ENCODE results near the gene SEZ6L2.
A peak's percentile ranks its signal among the peaks of the same experiment; 100 is the strongest.
"Not testable (repeated sequence)": the region's sequence is repeated elsewhere in the genome, so short reads cannot be mapped to it uniquely, and the experiment has no call there.

Gene SEZ6L2

DNA sequence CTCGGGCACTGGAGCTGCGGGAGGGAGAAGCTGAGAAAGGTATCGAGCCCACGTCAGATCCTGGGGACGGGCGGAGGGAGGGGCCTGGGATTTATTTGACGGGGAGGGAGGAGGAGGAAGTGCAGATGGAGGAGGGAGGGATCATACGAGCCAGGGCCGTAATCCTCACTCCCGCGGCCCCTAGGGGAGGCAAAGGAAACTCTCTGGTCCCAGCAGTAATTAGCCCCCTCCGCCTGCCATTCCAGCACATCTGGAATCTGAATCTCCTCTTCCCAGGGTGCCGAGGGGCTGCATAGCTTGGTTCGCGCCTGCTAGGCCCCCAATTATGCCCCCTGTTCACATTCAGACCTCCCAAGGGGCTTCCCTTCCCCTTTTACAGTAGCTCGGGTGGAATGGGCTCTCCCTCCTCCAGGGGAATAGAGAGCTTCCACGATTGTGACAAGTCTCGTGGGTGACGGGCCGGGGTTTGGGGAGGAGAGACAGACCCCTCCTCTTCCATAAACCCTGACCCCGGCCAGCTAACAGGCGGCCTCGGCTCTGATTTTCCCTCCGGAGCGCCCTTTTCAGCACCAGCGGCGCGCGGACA is at the start of gene SEZ6L2:
Gene SEZ6L2 (minus strand): TSS at position 35 of the 586 bp plus-strand sequence. CDS start 531 bp downstream, outside the sequence.
- DNase-seq (ENCODE audit: low read depth): peak; percentile 61

DNA sequence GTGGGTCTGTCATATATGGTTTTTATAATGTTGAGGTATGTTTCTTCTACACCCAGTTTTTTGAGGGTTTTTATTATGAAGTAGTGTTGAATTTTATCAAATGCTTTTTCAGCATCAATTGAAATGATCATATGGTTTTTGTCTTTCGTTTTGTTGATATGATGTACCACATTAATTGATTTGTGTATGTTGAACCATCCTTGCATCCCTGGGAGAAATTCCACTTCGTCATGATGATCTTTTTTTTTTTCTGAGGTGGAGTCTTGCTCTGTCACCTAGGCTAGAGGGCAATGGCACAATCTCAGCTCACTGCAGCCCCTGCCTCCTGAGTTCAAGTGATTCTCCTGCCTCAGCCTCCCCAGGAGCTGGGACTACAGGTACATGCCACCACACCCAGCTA is 48.5 kb upstream of the SEZ6L2 start:
- DNase-seq (ENCODE audit: low read depth): no peak

DNA sequence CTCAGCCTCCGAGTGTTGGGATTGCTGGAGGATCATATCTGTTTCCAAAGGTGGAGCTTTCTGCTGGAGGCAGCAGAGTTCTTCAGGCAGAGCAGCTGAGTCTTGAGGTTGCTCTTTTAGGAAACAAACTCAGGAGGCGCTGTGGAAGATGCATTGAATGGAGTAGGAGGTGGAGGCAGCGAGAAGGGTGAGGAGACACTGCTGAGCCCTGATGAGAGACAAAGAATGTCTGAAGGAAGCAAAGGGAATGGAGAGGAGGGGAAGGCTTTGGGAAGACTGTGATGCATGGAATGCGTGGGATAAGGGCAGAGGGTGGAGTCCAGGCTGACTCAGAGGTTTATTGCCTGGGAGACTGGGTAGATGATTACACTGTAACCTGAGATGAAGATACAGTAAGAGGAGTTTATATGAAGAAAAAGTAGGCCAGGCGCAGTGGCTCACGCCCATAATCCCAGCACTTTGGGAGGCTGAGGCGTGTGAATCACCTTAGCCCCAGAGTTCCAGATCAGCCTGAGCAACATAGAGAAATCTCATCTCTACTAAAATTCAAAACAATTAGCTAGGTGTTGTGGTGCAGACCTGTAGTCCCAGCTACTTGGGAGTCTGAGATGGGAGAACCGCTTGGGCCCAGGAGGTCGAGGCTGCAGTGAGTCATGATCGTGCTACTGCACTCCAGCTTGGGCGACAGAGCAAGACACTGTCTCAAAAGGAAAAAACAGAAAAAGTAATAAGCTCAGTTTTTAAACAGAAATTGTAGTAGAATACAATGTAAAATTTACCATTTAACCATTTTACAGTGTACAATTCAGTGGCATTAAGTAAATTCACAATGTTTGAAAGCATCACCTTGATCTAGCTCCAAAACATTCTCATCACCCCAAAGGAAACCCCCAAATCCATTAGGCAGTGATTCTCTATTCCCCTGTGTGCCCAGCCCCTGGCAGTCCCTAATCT is 44.8 kb upstream of the SEZ6L2 start:
- no peak for DNase-seq (ENCODE audit: low read depth)

DNA sequence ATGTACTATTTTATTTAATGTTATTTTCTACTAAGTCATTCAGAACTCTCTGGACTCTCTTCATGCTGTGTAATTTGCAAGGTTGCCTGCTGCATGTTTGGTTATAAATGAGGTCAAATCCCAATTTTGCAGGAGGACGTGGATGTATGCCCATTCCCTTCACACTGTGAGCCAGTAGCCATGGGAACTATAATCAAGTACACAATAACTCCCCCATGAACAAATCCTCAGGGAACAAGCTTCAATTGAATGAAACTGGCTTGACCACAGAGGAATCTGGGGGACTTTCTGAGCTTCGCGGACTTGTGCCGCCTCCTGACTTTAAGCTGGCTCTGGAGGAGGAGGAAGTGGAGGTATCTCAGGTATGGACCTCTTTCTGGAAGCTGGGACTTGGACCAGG is 41.3 kb upstream of the SEZ6L2 start:
- DNase-seq (ENCODE audit: low read depth): no peak

DNA sequence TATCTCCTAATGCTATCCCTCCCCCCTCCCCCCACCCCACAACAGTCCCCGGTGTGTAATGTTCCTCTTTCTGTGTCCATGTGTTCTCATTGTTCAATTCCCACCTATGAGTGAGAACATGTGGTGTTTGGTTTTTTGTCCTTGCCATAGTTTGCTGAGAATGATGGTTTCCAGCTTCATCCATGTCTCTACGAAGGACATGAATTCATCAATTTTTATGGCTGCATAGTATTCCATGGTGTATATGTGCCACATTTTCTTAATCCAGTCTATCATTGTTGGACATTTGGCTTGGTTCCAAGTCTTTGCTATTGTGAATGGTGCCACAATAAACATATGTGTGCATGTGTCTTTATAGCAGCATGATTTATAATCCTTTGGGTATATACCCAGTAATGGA is 32.4 kb upstream of the SEZ6L2 start:
- not testable (repeated sequence) for DNase-seq (ENCODE audit: low read depth)

DNA sequence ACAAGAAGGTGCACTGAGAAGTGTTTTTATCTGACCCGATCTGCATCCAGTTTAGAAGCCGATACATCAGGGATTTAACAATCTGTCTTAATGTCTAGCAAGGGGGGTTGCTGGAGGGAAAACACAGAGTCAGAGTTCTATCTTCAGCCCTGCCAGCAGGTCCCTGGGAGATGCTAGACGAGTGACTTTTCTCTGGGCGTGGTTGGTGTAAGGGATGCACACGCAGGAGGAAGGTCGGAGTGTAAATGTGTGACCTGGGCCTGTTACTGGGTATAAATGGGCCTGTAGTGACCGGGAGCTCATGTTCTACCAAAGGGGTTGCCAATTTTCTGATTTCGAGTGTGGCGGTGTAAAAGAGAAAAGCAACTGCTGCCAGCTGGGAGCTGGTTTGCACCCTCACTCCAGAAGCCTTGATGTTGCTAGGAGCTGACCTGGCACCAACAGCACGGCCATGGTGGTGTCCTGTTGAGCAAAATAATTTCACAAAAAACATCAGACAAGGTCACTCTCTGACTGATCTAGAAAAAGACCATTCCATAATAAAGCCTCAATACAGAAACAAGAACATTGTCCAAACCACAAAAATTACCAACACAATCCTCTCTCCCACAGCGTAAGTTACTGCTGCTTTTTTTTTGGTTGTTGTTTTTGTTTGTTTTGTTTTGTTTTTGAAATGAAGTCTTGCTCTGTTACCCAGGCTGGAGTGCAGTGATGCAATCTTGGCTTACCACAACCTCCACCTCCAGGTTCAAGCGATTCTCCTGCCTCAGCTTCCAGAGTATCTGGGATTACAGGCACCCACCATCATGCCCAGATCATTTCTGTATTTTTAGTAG is 27.9 kb upstream of the SEZ6L2 start:
- no peak for DNase-seq (ENCODE audit: low read depth)

DNA sequence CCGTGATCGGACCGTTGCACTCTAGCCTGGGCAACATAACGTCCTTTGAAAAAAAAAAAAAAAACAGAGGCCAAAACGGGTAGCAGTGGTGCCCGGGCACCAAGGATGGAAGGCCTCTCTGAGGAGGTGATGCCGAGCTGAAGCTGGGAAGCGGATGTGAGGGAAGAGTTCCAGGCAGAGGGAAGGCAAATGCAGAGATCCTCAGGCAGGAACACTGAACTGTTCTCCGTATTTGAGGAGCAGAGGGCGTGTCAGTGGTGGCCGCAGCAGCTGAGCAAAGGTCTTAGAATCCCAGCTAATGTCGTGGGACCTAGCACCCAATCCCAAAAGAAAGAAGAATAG is 27.3 kb upstream of the SEZ6L2 start:
- no peak for DNase-seq (ENCODE audit: low read depth)

DNA sequence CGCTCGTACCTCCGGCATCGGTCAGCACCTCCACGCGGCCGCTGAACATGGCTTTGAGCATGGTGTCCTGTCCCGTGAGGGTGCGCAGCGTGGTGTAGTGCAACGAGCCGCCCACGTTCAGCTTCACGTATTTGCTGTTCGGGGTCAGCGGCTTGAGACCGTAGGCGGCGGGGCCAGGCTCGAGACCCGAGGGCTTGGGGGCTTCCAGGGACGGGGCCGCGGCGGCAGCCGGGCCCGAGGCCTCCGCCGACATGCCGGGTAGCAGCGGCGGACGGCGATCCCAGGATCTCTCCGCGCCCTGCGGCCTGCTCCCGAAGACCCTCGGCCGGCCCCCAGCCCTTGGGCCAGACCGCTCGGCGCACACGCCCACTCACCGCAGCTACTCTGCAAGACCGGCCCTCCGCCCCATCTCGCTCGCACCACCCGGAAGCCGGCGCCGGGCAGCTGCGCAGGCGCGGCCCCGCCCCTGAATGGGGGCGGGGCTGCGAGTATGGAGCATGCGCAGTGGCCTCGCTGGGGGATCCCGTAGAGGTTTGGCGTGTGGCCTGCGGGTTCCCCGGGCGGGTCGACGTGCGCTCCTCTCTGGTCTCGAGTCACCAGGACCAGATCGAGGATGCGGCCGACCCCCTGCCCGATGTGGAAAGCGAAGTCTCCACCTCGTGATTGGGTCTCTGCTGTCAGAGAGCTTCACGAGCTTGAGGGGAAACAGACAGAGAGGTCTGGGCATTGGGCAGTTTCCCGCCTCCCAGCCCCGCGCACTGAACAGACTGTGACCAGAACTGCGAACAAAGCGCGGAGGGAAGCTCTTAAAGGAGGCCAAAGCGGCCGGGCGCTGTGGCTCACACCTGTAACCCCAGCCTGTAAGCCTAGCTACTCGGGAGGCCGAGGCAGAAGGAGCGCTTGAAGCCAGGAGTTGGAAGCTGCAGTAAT is 26.7 kb upstream of the SEZ6L2 start, which contains the start of gene KCTD13:
Gene KCTD13 (minus strand): TSS at position 446 of the 930 bp plus-strand sequence. CDS start 193 bp downstream, at position 253.
- peak; percentile 70 for DNase-seq (ENCODE audit: low read depth)

DNA sequence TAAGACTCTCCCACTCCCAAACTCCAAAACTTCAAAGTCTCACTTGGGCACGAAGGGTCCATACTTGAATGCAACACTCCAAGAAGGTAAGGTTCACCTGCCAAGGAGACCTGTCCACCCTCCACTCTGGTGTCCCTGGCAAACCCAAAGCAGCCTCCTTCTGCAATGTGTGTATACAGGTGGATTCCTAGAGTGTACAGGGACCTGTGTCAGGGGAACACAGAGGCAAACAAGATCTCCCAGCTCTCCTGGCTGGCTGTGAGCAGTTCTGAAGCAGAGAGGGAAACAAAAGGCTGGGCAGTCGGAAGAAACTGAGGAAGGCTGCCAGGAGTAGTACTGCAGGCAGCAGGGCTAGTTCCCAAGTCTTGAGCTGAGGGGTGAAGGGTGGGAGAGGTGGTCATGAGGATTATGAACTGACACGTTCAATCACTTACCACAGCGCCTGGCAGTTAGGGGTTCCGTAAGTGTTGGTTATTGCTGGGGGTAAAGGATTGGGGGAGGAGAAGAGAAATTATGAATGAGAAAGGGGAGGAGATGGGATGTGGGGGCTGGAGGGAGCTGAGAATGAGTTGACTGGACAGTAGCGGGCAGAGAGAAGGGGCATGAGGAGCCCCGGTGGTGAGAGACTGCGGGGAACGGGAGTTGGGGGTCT is 25.9 kb upstream of the SEZ6L2 start:
- no peak for DNase-seq (ENCODE audit: low read depth)

DNA sequence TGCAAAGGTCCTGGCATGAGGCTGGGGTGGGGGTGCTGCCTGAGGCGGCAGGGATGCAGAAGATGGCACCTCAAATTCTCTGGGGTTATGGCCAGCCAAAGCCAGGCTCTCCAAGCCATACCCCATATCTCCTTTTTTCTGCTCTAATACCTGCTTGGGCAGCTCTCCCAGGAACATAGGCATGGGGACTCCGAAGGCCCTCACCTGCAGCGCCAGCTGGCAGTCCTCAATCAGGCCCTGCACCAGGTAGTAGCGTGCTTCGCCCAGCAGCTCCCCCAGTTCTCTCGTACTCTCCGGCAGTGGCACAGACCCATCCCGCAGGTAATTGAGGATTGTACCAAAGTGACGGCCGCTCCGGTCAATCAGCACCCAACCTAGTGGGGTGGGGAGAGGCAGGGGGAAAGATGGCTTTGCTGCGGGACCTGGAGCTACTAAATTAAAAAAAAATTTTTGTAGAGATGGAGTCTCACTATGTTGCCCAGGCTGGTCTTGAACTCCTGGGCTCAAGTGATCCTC is 23.7 kb upstream of the SEZ6L2 start:
- no peak for DNase-seq (ENCODE audit: low read depth)

DNA sequence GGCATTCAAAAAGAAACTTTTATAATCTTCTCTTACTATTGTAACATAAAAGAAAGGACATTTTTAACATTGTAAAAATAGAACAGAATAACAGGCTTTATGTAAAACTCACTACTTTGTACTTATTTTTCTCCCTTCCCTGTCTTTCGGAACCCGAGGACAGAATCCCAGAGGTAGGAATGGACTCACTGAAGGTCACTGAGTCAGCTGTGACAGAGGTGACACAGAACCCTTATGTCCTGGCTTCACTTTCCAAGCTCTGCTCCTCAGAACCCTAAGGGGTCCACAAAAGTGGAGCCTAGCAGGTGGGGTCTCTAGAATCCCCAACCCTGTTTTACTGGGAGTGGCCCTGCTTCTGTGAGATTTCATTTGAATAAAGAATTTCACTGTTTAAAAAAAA is 23.0 kb upstream of the SEZ6L2 start:
- no peak for DNase-seq (ENCODE audit: low read depth)

DNA sequence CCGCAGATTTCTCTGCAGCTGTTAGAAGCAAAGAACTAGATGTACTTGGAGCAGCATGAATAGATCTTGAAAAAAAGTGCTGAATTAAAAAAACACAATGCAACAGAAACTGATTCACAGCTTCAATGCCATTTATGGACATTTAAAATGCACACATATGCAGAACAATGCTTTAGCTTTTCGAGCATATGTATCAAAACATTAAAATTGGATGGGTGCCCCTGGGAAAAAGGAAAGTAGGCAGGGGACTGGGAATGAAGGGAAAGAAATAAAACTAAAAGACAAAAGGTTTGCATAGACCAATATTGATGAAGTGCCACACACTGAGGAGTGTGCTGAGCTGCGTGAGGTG is 21.7 kb upstream of the SEZ6L2 start:
- DNase-seq (ENCODE audit: low read depth): no peak

DNA sequence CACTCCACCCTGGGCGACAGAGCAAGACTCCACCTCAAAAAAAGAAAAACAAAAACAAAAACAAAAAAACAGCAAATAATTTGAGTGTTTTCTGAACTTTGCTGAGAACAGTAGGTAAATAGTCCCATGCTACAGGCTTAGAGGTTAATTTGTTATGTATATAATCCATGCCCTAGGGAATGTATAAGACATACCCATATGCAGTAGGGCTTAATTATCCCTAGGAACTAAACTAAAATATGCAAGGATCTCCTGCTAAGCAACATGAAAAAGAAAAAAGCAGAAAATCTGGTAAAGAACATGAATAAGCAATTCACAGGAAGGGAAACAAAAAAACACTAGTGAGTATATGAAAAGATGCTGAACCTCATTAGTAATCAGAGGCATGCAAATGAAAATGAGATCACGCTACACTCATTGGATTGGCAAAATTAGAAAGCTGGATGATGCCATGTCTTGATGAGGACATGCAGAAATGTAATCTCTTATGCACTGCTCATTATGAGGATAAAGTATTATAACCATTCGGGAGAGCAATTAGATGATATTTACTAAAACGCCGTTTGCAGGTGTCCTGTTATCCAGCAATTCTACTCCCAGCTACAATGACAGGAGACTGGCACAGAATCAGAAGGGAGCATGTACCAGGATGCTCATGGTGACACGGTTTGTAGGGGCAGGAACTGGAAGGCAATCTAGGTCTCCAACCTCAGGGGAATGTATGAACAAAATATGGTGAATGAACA is 21.1 kb upstream of the SEZ6L2 start:
- no peak for DNase-seq (ENCODE audit: low read depth)

DNA sequence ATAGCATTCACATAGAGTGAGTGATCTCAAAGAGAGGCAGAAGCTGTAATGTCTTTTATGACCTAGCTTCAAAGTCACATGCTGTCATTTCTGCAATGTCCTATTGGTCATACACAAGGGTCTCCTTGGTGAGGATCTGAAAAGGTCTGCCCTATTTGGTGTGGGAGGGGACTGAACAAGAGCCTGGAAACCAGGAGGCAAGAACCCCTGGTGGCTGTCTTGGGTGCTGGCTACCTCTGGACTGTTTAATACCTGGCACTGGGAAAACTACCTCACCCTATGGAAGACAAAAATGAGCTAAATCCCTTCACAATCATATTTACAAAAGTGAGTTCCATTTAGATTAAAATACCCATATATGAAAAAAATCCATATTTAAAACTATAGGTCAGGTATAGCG is 17.6 kb upstream of the SEZ6L2 start:
- no peak for DNase-seq (ENCODE audit: low read depth)

DNA sequence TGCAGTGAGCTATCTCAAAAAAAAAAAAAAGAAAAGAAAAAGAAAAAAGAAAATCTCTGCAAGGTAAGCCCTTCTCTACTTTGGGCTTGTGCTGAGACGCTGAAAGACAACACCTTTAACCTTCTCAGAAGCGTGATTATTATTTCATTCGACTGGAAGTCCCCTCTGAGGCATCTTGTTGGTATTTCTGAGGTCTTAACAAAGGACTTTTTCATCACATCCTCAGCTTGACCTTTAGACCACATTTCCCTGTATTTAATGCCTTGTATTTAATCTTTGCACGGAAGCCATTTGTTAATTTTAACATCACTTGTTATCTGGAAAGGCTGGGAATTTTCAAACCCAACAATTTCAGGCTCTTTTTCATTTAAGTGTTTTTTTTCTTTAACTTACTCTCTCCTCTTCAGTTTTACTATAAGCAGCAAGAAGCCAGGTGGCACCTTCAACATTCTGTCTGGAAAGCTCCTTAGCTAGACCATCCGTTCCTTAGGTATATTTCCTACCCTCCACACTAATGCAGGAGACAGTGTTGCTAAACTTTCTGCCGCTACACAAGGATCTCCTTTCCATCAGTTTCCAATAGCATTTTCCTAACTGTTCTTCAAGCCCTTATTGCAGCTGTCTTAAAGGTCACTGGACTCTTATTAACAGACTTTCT is 16.4 kb upstream of the SEZ6L2 start:
- no peak for DNase-seq (ENCODE audit: low read depth)

DNA sequence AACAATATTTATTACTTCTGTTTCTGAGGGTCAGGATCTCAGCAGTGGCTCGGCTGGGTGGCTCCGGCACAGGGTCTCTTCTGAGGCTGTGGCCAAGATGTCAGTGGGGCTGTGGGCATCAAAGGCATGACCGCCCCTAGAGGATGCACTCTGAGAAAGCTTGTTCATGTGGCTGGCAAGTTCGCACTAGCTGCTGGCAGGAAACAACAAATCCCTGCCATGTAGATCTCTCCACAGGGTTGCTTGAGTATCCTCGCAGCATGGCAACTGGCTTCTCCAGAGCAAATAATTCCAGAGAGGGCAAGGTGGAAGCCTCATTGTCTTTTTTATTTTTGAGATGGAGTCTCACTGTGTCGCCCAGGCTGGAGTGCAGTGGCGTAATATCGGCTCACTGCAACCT is 14.2 kb upstream of the SEZ6L2 start:
- no peak for DNase-seq (ENCODE audit: low read depth)

DNA sequence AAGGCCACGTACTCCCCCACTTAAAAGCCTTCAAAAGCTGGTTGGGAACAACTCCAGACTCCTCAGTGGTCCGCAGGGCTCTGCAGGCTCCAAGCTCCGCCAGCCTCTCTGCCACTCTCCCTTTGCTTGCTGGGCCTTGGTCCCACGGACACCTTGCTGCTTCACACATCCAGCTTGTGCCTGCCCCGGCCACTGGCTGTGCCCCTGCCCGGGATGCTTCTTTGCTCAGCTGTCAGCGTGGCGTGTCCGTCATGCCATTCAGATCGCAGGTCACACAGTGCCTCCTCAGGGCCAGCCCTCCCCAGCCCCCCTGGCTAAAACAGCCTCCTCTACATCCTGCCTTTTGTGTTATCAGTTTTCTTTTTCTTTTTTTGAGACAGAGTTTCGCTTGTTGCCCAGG is 12.7 kb upstream of the SEZ6L2 start:
- no peak for DNase-seq (ENCODE audit: low read depth)

DNA sequence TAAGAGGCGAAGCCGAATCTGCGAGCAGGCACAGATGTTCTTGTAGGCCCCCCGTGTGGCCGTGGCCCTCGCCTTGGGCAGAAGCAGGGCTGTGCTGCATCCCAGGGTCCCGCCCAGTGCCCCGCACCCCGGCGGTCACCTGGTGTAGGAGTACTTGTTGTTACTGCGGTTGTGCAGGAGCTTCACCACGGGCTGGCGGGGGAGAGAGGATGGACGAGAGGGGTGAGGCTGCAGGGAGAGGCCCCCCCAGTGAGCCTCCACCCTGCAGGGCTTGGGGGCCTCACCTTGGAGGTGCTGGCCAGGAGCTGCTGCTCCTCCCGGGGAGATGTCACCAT is 12.3 kb upstream of the SEZ6L2 start:
- DNase-seq (ENCODE audit: low read depth): no peak

DNA sequence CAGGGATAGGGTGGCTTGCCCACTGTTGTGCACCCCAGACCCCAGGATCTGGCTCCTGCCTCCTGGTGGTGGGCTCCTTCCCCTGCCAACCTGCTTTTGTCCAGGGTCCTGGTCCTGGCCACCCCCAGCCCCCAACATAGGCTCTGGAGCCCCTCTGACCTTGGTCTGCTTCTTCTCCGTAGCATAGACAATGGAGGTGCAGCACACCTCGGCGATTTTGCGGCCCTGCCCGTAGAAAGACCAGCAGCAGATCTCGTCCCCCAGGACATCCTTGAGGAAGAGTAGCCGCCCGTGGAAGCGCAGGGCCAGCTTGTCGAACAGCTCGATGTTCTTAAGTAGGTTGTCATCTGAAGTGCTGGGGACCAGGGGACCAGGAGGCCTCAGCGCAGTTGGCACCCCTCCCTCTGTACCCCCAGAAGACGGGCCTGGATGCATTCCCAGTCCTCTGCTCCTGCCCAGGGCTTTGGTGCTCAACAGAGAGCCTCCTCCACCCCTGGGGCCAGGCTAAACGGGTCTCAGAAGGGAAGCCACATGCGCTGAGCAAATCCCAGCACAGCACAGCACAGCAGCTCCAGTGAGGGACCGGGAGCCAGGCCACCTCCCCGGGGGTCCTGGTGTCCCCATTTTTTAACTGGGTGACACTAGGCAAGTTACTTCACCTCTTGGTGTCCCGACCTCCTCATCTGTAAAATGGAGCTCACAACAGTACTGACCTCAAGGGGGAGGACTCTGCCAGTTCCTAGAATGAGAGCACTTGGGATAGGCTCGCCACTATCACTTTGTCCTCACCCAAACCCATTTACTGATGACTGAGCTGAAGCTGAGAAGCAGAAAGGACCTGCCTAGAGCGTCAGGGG is 11.7 kb upstream of the SEZ6L2 start:
- DNase-seq (ENCODE audit: low read depth): no peak

Data from stimulated activated CD8-positive, alpha-beta memory T cell treated with anti-CD3 and anti-CD28 coated beads, Interleukin-15, amount 100 ng/mL, for 1 hour (primary cell).